ENCODE measurements around the gene C2CD5. TPM values are rescaled to one million over a fixed set of nuclear protein-coding genes. Genes with fewer than 3 reads are reported as not detected.

The C2CD5 gene
- polyA plus RNA-seq, 1 of the 3 experiments (the other 2 are of a cell fraction), result 9.2 TPM

DNA sequence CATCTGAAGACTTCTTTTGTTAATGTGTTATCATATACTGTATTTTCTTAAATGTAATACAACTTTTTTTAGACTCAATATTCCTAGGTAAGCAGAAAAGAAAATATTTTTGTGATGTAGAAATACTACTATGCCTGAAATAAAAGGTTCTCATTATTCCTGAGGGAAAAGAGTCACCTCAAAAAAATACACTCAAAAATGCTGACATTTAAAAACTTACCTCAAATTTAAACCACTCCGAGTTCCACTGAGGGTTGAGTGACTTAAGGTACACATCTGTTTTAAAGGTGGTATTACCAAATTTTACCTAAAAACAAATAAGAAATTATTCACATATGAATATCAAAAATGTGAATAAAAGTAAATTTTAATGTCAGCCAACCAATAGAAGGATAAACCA lies 9.3 kb downstream of the C2CD5 start:
- H3K79me2 ChIP-seq (ENCODE audit: insufficient read depth), result peaks cover 12% of the 10 kb centered on the region
- CTCF ChIA-PET, result no interaction called here
- H3K4me2 ChIP-seq, result no peak overlapping the region
- no peaks in the 10 kb centered on the region for H4K20me1 ChIP-seq (ENCODE audit: insufficient read depth)
- H3K4me3 ChIP-seq (ENCODE audit: low read depth in 2 of 2, low read length in 1 of 2), result no peak overlapping the region
- no peak for TF ChIP-seq USF2 (IDR thresholded peaks at IDR 0.05; ENCODE audit: borderline replicate concordance, low read depth, low read length)
- no peak for TF ChIP-seq SMC3 (IDR thresholded peaks at IDR 0.05; ENCODE audit: low read depth, low read length)
- no peaks in the 10 kb centered on the region; a peak in 1 of 4 replicates for H3K4me1 ChIP-seq (ENCODE audit: control insufficient read depth in 1 of 2, insufficient read depth in 2 of 2, low read depth in 1 of 2, low read length in 1 of 2)
- H2AFZ ChIP-seq (ENCODE audit: low read depth), result no peak overlapping the region
- 97% methylated on average over 1 of the region's 1 CpG for WGBS (ENCODE audit: low lambda C conversion rate)
- H3K36me3 ChIP-seq (replicated peaks in 1 of 2; ENCODE audit: control insufficient read depth in 1 of 2, insufficient read depth in 2 of 2, low read length in 1 of 2), result peaks cover 17 to 30% of the 10 kb centered on the region in 2 experiments
- no peak overlapping the region for H3K9ac ChIP-seq
- no peak for DNase-seq
- no peak overlapping the region for H3K27ac ChIP-seq (ENCODE audit: low read depth in 2 of 2, low read length in 1 of 2)
- 0 out of 2 replicates have a peak, but pooled peaks cover 5% of the 10 kb centered on the region for H3K9me3 ChIP-seq
- peaks cover 5% of the 10 kb centered on the region for H3F3A ChIP-seq (replicated peaks; ENCODE audit: insufficient read depth)
- no peaks in the 10 kb centered on the region for H3K9me2 ChIP-seq
- POLR2A ChIA-PET, result no interaction called here
- H3K27me3 ChIP-seq (ENCODE audit: insufficient read depth), result no peaks in the 10 kb centered on the region

DNA sequence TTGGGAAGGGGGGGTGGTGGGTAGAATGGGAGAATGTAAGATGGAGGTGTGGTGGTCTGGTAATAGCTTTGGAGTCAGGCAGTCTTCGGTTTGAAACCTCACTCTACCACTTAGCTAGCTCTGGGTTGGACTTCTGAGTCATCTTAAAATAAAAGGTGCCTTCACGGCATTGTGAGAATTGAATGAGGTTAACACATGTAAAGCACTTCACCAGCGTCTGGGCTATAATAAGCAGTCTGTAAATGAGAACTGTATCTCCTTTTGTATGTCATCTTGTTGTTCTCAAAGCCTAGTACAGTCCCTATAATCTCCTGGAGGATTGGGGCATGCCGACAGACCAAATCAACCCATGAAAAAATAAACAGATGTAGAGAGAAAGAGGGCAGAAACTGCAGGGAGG lies 11.2 kb downstream of the C2CD5 start:
- 98% methylated on average over 4 of the region's 4 CpGs for WGBS (ENCODE audit: low lambda C conversion rate)
- POLR2A ChIA-PET, result no interaction called here
- 0 out of 2 replicates have a peak, but pooled peaks cover 5% of the 10 kb centered on the region for H3K9me3 ChIP-seq
- no peak overlapping the region for H3K4me2 ChIP-seq
- no peak overlapping the region for H3K4me3 ChIP-seq (ENCODE audit: low read depth in 2 of 2, low read length in 1 of 2)
- H4K20me1 ChIP-seq (ENCODE audit: insufficient read depth), result no peaks in the 10 kb centered on the region
- H3K9me2 ChIP-seq, result no peaks in the 10 kb centered on the region
- no peak overlapping the region for H2AFZ ChIP-seq (ENCODE audit: low read depth)
- H3K27me3 ChIP-seq (ENCODE audit: insufficient read depth), result no peaks in the 10 kb centered on the region
- peaks cover 0 to 15% of the 10 kb centered on the region in 2 experiments; a peak in 2 of 4 replicates for H3K4me1 ChIP-seq (ENCODE audit: control insufficient read depth in 1 of 2, insufficient read depth in 2 of 2, low read depth in 1 of 2, low read length in 1 of 2)
- H3K36me3 ChIP-seq (replicated peaks in 1 of 2; ENCODE audit: control insufficient read depth in 1 of 2, insufficient read depth in 2 of 2, low read length in 1 of 2), result peaks cover 17 to 28% of the 10 kb centered on the region in 2 experiments
- H3F3A ChIP-seq (replicated peaks; ENCODE audit: insufficient read depth), result peaks cover 21% of the 10 kb centered on the region
- H3K27ac ChIP-seq (ENCODE audit: low read depth in 2 of 2, low read length in 1 of 2), result no peak overlapping the region
- H3K9ac ChIP-seq, result no peak overlapping the region
- peaks cover 12% of the 10 kb centered on the region for H3K79me2 ChIP-seq (ENCODE audit: insufficient read depth)
- CTCF ChIA-PET, result interaction anchor here (1.0 to 2.1 kb wide), 2 partner anchors 9 to 11 kb away, joined by 3 to 6 read pairs; partner anchors contain the start of gene C2CD5
- DNase-seq, result no peak
- TF ChIP-seq MEF2A (IDR thresholded peaks at IDR 0.05; ENCODE audit: borderline replicate concordance, low read depth), result no peak
- TF ChIP-seq, protein P1, sequence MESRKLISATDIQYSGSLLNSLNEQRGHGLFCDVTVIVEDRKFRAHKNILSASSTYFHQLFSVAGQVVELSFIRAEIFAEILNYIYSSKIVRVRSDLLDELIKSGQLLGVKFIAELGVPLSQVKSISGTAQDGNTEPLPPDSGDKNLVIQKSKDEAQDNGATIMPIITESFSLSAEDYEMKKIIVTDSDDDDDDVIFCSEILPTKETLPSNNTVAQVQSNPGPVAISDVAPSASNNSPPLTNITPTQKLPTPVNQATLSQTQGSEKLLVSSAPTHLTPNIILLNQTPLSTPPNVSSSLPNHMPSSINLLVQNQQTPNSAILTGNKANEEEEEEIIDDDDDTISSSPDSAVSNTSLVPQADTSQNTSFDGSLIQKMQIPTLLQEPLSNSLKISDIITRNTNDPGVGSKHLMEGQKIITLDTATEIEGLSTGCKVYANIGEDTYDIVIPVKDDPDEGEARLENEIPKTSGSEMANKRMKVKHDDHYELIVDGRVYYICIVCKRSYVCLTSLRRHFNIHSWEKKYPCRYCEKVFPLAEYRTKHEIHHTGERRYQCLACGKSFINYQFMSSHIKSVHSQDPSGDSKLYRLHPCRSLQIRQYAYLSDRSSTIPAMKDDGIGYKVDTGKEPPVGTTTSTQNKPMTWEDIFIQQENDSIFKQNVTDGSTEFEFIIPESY (IDR thresholded peaks at IDR 0.05; ENCODE audit: borderline replicate concordance, low read depth), result no peak
- no peak for TF ChIP-seq RFX5 (IDR thresholded peaks at IDR 0.05; ENCODE audit: low read length)
- TF ChIP-seq RAD21 (IDR thresholded peaks at IDR 0.05; ENCODE audit: low read length), result no peak
- TF ChIP-seq CHD2 (IDR thresholded peaks at IDR 0.05; ENCODE audit: low read length, partially characterized antibody), result no peak
- no peak for TF ChIP-seq USF1 (IDR thresholded peaks at IDR 0.05; ENCODE audit: borderline replicate concordance, low read depth)
- TF ChIP-seq, protein P2, sequence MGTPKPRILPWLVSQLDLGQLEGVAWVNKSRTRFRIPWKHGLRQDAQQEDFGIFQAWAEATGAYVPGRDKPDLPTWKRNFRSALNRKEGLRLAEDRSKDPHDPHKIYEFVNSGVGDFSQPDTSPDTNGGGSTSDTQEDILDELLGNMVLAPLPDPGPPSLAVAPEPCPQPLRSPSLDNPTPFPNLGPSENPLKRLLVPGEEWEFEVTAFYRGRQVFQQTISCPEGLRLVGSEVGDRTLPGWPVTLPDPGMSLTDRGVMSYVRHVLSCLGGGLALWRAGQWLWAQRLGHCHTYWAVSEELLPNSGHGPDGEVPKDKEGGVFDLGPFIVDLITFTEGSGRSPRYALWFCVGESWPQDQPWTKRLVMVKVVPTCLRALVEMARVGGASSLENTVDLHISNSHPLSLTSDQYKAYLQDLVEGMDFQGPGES (IDR thresholded peaks at IDR 0.05; ENCODE audit: low read depth, low read length), result no peak
- TF ChIP-seq, protein P3, sequence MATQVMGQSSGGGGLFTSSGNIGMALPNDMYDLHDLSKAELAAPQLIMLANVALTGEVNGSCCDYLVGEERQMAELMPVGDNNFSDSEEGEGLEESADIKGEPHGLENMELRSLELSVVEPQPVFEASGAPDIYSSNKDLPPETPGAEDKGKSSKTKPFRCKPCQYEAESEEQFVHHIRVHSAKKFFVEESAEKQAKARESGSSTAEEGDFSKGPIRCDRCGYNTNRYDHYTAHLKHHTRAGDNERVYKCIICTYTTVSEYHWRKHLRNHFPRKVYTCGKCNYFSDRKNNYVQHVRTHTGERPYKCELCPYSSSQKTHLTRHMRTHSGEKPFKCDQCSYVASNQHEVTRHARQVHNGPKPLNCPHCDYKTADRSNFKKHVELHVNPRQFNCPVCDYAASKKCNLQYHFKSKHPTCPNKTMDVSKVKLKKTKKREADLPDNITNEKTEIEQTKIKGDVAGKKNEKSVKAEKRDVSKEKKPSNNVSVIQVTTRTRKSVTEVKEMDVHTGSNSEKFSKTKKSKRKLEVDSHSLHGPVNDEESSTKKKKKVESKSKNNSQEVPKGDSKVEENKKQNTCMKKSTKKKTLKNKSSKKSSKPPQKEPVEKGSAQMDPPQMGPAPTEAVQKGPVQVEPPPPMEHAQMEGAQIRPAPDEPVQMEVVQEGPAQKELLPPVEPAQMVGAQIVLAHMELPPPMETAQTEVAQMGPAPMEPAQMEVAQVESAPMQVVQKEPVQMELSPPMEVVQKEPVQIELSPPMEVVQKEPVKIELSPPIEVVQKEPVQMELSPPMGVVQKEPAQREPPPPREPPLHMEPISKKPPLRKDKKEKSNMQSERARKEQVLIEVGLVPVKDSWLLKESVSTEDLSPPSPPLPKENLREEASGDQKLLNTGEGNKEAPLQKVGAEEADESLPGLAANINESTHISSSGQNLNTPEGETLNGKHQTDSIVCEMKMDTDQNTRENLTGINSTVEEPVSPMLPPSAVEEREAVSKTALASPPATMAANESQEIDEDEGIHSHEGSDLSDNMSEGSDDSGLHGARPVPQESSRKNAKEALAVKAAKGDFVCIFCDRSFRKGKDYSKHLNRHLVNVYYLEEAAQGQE (IDR thresholded peaks at IDR 0.05; ENCODE audit: low read depth, low read length), result no peak
- TF ChIP-seq, protein P4, sequence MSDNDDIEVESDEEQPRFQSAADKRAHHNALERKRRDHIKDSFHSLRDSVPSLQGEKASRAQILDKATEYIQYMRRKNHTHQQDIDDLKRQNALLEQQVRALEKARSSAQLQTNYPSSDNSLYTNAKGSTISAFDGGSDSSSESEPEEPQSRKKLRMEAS (IDR thresholded peaks at IDR 0.05; ENCODE audit: low read depth), result no peak
- TF ChIP-seq NFIC (IDR thresholded peaks at IDR 0.05; ENCODE audit: borderline replicate concordance), result no peak
- TF ChIP-seq USF2 (IDR thresholded peaks at IDR 0.05; ENCODE audit: borderline replicate concordance, low read depth, low read length), result no peak
- TF ChIP-seq TCF12 (IDR thresholded peaks at IDR 0.05), result no peak
- TF ChIP-seq CTCF (IDR thresholded peaks at IDR 0.05), result no peak

Measured in SK-N-SH (cell line).